Measurements from ENCODE around the gene EPB41.

- TF ChIP-seq, protein P1, sequence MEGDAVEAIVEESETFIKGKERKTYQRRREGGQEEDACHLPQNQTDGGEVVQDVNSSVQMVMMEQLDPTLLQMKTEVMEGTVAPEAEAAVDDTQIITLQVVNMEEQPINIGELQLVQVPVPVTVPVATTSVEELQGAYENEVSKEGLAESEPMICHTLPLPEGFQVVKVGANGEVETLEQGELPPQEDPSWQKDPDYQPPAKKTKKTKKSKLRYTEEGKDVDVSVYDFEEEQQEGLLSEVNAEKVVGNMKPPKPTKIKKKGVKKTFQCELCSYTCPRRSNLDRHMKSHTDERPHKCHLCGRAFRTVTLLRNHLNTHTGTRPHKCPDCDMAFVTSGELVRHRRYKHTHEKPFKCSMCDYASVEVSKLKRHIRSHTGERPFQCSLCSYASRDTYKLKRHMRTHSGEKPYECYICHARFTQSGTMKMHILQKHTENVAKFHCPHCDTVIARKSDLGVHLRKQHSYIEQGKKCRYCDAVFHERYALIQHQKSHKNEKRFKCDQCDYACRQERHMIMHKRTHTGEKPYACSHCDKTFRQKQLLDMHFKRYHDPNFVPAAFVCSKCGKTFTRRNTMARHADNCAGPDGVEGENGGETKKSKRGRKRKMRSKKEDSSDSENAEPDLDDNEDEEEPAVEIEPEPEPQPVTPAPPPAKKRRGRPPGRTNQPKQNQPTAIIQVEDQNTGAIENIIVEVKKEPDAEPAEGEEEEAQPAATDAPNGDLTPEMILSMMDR (IDR thresholded peaks at IDR 0.05; ENCODE audit: low read depth, low read length): no peak
- TF ChIP-seq EZH2phosphoT487 (IDR thresholded peaks at IDR 0.05; ENCODE audit: low read depth): no peak
These were observed at the start of gene EPB41 for GRCh38 chr1:28914228-28915030.
